HG02610 (cell line): Measurements from ENCODE around the gene POU5F1.
"Not testable (repeated sequence)": the region's sequence is repeated elsewhere in the genome, so short reads cannot be mapped to it uniquely, and the experiment has no call there.

Source experiments
- ATAC-seq: cut with Tn5 transposase; IDR thresholded peaks from one replicate; pipeline ENCODE4 v1.9.1; 2021; ENCODE audit warnings: mild to moderate bottlenecking, moderate library complexity; ENCODE audit not compliant: unreplicated experiment

Gene POU5F1

DNA sequence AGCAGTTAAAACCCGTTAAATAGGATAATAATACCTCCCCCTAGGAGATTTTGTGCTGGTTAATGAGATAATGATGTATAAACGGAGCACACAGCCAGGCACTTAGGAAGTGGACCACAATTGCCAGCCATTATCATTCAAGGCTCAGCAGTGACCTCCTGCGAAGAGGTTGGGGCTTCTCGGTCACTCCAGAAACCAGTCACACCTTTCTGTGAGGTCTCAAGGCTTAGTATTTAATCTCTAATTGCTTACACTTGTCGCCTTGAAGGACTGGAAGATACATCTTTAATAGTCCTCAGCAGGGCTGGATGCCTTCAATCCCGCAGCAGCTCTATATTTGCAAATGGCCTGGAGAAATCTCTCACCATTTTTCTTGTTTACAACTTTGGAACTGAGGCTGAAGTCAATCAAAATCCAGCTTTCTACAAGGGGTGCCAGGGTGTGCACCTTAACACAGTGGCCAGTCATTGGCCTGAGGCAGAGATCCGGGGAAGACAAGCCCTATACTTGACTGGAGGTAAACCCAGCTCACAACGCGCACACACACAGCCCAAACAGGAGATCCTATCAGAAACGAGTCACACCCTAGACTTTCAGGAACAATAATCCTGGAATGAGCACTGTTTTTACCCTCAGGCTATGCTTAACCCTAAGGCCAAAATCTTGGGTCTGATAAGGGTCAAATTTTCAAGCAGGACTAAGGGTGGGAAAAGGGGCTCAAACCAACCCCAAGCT lies 1.2 kb downstream of the POU5F1 start:
- ATAC-seq: no peak

DNA sequence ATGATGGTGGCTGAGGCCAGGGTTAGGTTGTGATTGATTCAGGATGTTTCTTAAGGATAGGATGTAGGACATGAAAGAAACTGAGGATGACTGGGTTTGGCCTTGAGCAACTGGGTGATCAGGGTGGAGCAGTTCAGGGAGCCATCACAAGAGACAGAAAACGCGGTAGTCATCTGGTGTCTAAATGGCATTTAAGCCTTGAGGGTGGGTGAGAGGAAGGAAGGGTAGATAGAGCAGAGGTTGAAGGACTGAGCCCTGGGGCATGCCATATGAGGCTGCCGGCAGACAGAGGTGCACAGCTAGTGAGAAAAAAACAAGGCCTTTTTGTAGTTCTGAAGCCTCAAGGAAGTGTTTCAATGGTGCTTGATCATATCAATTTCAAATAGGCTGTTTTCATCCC lies 1.9 kb downstream of the POU5F1 start:
- no peak for ATAC-seq

DNA sequence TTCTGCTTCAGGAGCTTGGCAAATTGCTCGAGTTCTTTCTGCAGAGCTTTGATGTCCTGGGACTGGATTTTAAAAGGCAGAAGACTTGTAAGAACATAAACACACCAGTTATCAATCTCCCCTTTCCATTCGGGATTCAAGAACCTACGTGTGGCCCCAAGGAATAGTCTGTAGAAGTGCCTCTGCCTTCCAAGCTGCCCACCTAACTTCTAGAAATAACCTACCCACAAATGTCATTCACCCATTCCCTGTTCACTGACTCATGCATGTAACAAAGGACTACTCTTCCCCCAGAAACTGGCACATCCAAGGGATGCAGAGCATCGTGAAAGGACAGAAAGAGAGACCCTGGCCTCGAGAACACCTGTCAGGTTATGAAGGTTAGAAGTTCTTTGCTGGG lies 4.5 kb downstream of the POU5F1 start:
- ATAC-seq: no peak

DNA sequence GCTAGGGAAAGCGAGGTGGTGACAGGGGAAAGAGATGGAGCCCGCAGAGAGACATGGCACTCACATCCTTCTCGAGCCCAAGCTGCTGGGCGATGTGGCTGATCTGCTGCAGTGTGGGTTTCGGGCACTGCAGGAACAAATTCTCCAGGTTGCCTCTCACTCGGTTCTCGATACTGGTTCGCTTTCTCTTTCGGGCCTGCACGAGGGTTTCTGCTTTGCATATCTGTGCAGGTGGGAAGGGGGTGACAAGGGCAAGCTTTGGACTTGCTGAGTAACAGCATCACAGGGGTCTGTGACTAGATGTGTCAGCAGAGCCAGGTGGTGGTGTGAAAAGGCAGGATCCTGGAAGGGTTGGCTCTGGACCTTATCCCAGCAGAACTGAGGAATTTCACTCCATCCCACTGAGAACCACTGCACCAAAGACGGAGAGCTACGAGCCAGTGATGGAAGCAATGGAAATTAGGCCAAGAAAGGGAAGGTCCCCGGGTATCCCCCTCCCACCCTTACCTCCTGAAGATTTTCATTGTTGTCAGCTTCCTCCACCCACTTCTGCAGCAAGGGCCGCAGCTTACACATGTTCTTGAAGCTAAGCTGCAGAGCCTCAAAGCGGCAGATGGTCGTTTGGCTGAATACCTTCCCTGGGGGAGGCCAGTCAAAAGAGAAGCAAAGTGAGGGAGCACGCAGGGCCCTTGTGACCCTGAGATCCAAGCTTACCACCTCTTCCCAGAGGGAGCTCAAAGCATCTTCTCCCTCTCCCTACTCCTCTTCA lies 5.2 kb downstream of the POU5F1 start:
- ATAC-seq: not testable (repeated sequence)

DNA sequence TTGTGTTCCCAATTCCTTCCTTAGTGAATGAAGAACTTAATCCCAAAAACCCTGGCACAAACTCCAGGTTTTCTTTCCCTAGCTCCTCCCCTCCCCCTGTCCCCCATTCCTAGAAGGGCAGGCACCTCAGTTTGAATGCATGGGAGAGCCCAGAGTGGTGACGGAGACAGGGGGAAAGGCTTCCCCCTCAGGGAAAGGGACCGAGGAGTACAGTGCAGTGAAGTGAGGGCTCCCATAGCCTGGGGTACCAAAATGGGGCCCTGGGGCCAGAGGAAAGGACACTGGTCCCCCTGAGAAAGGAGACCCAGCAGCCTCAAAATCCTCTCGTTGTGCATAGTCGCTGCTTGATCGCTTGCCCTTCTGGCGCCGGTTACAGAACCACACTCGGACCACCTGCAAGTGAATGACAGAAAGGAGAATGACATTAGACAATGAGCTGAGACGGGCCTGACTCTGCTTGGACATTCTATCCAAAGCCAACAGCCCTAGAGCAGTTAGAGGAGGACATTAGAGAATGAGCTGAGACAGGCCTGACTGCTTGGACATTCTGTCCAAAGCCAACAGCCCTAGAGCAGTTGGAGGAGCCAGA lies 5.9 kb downstream of the POU5F1 start:
- ATAC-seq: not testable (repeated sequence)

DNA sequence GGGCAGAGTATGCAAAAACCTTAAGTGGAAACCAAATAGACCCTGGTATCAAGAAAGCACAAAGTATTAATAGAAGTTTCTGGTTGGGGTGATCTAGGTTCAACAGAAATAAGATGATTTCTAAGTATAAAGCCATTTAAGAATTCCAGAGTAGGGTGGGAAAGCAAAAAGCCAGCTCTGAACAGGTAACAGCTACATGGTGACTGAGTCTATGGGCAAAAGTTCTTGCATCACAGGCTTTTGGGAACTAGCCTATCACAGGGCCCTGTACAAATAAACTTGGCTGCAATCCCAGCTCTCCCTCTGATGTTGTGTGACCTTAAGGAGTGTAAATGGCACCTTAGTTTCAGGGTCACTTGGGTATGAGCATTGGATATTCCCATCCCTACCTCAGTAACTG lies 6.6 kb downstream of the POU5F1 start:
- no peak for ATAC-seq

DNA sequence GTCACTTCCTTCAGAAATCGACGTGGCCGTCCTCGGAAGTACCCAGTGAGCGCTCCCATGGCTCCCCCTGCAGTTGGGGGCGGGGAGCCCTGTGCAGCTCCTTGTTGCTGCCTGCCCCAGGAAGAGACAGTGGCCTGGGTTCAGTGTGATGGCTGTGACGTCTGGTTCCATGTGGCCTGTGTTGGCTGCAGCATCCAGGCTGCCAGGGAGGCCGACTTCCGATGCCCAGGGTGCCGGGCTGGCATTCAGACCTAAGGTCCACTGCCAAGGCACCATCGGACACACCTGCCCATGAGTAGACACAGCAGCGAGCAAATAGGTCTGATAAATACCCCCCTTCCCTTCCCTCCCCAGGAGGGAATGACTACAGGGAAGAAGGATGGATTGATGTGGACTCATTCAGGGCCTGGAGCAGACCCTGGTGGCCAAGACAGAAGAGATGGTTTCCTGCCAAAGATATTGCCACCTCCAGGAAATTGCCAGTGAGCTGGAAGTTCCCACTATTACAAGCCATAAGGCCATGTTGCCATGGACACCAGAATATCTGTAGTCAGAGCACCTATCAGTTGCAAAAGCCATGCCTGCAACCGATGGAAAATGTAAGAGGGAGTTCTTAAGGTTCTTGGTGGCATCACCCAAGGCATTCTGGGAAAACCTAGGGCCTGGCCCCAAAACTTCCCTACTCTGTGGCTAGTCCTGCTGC lies 7.9 kb downstream of the POU5F1 start:
- ATAC-seq: no peak

DNA sequence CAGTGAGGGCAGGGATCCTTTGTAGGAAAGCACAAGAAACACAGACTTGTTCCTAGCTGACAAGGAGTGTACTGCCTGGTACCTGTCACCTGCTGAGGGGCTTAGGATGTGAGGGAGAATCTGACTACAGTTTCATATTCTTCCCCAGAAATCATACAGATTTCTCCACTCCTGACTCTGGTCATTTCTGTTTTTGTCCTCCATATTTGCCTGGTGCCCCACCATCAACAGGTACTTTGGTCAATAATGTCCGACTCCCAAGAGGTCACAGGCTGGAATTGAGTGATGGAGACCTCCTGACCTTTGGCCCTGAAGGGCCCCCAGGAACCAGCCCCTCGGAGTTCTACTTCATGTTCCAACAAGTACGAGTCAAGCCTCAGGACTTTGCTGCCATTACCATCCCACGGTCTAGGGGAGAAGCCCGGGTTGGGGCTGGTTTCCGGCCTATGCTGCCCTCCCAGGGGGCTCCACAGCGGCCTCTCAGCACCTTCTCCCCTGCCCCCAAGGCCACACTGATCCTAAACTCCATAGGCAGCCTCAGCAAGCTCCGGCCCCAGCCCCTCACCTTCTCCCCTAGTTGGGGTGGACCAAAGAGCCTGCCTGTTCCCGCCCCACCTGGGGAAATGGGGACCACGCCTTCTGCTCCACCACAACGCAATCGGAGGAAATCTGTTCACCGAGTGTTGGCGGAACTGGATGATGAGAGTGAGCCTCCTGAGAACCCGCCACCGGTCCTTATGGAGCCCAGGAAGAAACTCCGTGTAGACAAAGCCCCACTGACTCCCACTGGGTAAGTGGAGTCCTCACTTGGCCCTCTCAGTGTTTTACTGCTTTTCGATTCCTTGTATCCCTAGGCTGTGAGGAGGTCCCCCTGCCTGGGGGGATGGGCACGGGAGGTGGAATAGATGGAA lies 9.0 kb downstream of the POU5F1 start:
- no peak for ATAC-seq

DNA sequence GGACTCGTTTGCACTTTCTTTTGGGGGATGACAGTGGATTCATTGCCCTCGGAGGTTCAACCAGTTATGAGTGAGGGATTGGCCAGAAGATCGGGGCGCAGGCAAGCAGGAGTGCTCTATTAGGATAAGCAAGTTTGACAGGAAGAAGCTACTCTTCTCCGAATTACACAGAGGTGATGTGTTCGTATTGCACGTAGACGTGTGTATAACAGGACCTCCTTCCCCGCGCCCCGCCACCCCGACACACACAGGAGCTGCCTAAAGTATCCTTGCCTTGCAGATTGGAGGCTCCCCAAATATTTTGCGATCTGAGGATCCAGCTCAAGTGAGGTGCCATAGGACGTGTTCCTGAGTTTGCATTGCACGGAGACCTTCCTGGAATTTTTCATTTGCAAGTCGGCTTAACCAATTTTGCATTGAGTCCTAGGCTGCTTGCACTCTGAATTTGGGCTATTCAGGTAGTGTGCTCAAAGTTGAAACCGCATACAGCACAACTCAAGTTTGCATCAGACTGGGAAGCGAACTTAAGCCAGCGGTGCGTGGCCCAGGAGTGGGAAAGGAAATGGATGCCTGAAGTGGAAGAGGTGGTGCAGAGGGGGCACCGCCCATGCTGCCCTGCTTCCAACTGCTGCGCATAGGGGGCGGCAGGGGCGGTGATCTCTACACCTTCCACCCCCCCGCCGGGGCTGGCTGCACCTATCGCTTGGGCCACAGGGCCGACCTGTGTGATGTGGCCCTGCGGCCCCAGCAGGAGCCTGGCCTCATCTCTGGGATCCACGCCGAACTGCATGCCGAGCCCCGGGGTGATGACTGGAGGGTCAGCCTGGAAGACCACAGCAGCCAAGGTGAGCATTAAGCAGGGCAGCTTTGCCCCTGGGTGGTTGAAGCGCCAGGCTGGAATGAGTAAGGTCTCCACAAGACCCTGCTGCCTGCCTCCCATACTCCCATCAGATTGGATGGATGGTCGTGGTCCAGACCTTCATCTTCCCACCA lies 11.3 kb downstream of the POU5F1 start:
- ATAC-seq: no peak

DNA sequence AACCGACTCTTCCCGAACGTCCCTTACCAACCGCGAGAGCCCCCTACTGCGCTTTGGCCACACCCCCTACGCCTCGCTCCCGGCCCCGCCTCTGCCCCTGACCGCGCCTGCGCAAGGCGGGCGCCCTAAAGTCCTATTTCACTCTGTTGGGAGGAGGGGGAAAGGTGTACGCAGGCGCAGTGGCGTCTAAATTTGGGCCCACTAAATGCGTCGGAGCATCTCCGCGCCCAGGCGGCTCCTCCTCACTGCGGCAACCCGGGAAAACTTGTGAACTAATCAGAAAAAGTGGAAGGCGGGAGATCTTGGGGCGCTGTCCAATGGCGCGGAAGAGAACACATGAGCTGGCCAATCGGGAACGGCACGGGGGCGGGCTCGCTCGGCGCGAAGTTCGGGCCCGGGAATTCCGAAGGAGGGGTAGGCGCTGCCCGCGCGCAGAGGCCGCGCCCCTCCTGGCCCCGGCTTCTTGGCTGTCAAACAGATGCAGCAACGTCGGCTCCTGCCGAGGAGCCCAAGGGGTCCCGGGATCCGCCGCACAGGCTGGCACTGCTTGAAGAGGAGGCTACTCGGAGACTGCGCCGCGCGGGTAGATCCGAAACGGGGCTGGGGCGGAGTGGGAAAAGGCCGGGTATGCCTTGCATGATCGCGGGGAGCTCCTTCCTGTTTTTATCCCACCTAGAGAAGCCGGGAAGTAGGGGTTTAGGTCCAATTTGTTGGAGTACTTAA lies 12.2 kb downstream of the POU5F1 start, which contains the start of gene TCF19:
Gene TCF19 (plus strand): TSS at position 450 of the 723 bp plus-strand sequence. CDS start 881 bp downstream, outside the sequence.
- ATAC-seq: peak; percentile 82

DNA sequence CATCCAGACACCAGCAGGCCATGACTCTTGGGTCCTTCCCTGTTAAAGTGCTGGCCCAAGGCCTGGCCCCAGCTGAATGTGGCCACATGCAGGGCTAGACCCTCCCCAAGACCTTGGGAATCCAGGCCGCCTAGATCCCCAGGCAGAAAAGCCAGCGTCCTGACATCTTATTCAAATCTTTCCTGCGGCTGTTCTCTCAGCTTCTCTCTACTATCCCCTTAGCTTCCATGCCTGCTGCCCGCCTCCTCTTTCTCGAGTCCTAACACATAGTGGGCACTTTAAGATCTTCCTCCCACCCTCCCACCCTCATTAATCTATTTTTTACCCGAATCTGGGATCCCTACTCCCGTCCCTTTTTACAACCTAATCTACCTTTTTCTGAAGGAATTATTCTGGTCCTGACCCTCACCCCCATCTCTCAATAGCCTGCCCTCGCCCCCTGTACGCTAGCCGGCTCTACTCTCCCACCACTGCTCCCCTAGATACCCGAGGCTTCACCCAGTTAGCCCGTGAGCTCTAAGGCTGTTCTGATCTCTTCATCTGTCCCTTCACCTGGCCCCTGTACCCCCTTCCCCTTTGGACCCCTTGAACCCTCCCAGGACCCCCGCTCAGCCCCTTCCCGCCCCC lies 12.9 kb downstream of the POU5F1 start, which contains the start of gene CCHCR1:
Gene CCHCR1 (minus strand): TSS at position 290 of the 627 bp plus-strand sequence. CDS start 202 bp downstream, at position 88.
- ATAC-seq: no peak

DNA sequence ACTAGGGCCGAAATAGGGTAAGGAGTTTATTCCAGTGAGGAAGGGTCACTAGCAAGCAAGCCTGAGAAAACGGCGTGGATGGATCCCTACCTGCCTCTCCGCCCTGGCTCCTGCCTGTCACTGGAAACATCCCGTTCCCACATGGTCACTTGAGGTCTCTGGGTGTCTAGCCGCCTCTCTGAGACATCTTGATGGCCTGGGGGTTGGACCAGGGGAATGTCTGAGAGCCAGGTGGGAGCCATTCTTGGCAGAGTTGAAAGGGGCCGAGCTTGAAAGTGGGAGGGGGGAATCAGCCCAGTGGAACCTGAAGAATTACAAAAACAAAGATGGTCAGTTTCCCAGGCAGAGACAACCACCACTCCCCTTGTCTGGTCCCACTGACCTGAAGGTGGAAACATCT lies 13.8 kb downstream of the POU5F1 start:
- ATAC-seq: no peak

DNA sequence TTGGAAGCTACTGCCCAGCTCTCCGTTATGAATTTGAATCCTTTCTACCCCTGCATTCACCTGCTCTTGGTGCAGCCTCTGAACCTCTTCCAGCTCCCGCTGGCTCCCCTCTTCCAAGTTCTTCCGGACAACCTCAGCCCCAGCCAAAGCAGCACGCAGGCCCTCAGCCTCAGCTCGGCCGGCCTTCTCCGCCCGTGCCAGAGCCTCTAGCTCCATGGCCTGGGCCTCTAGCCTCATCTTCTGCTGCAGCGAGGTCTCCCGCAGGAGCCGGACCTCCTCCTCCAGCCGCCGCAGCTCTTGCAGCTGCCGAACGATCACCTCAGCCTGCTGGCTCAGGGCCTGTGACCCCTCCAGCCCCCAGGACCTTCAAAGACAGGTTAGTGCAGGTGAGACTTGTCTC lies 16.0 kb downstream of the POU5F1 start:
- ATAC-seq: no peak

DNA sequence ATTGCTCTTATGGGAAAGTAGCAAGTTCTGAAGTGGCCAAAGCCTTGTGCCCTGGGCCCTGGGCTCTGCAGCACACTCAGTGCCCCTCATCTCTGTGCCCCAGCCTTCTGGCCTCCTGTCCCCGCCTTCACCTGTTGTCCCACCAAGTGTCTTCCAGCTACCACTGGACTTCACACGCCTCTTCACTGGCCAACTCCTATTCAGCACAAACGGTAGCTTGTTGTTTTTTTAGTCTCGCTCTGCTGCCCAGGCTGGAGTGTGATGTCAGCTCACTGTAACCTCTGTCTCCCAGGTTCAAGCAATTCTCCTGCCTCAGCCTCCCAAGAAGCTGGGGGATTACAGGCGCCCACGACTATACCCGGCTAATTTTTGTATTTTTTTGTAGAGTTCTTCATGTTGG lies 17.7 kb downstream of the POU5F1 start:
- ATAC-seq: no peak

DNA sequence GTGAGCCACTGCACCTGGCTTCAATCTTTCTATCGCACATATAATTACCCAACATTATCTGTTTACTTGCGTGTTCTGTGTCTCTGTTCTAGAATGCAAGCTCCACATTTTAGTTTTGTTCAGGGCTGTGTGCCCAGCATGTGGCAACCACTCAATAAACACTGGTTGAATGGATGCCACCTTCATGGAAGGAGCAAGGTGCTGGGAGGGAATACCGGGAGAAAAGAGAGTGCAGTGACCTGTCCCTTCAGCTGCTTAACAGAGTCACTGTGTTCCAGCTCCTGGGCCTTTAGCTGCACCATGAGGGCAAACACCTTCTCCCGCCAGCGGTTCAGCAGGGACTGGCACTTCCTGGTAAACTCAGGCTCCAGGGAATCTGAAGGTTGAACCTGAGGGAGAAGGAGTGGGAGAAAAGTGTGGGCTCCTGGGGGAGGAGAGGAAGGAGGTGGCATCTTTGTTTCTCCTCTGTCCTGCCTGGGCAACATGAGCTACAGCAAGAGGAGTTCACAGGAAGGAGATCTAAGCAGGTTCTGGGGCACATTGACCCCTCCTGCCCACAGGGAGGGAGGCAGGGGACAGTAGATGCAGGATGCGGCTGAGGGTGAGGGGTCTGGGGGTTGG lies 20.5 kb downstream of the POU5F1 start:
- ATAC-seq: no peak

DNA sequence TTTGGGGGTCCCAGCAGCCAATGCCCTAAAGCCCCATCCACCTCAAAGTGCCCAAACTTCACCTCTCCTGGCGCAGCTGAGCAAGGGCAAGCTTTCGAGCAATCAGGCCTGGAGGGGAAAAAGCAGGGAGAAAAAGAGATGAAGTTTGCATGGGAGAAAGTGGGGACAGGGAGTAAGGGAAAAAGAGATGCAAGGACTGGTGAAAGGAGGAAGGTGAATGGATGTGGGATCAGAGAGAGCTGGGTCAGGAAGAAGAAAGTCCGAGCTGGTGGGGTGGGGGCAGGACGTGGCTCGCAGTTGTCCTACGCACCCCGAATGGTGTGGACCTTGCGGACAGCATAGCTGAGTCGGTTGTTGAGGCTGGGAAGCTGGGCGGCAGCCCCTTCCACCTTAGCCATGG lies 25.1 kb downstream of the POU5F1 start:
- ATAC-seq: no peak

DNA sequence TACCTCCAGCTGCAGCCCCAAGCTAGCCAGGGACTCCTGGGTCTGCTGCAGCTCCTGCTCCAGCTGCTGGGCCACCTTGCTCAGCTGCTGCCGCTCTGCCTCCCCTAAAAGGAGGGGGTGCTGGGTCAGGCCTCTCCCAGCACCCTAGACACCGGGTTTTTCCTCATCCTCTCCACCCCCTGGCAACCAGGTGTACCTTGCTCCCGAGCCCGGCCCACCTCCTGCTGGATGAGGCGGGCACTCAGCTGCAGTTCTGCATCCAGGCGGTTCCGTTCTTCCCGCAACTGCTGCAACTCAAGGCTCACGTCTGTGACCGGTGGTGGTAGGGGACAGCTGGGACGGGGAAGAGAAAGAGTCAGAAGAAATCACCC lies 25.5 kb downstream of the POU5F1 start:
- ATAC-seq: no peak
